ENCODE data around the gene RIPK4.

GRCh38 chr21:41741253-41742072 is 25.4 kb downstream of the RIPK4 start:
- TF ChIP-seq POLR2AphosphoS5 (IDR thresholded peaks at IDR 0.05; ENCODE audit: low read depth, low read length) (no peak), POLR2A (IDR thresholded peaks at IDR 0.05; ENCODE audit: low read depth, low read length) (no peak), PAX5 (IDR thresholded peaks at IDR 0.05; ENCODE audit: insufficient read depth, low read length, severe bottlenecking) (no peak)
